Muscle of leg (tissue), 11 donors: ENCODE results near the gene E4F1. TPM values are rescaled to one million over a fixed set of nuclear protein-coding genes. Genes with fewer than 3 reads are reported as not detected.

Experiments
- DNase-seq: peaks from one replicate; pipeline ENCODE4 v3.0.0; 2013
- H3K27ac ChIP-seq: one replicate; pipeline ENCODE4 v1.5.1; 2013; ENCODE audit warnings: mild to moderate bottlenecking, low read length, control low read depth
- H3K27me3 ChIP-seq: one replicate; pipeline ENCODE4 v1.6.1; 2013; ENCODE audit warnings: low read length; ENCODE audit not compliant: control insufficient read depth, insufficient read depth
- H3K36me3 ChIP-seq: one replicate; pipeline ENCODE4 v1.6.1; 2013; ENCODE audit warnings: low read length; ENCODE audit not compliant: control insufficient read depth, insufficient read depth
- H3K4me1 ChIP-seq: one replicate; pipeline ENCODE4 v1.6.1; 2013; ENCODE audit warnings: low read length; ENCODE audit not compliant: control insufficient read depth, insufficient read depth
- H3K4me3 ChIP-seq: one replicate; pipeline ENCODE4 v1.5.1; 2013; ENCODE audit warnings: low read length, control low read depth
- H3K9me3 ChIP-seq: replicated peaks from 2 replicates; pipeline ENCODE4 v1.6.1; 2013; ENCODE audit warnings: low read depth, low read length; ENCODE audit not compliant: control insufficient read depth
- WGBS: methylation state at CpG from one replicate; pipeline ENCODE4 v1.1.5; 2013; ENCODE audit warnings: missing lambda C conversion rate; ENCODE audit not compliant: insufficient coverage; 5-methylcytosine and 5-hydroxymethylcytosine counted together
- polyA plus RNA-seq, 8 donors: library from polyadenylated mRNA; unstranded; fragments of 120-200 nt; gene quantifications; one replicate each; pipeline versions ENCODE4 v1.2.1 to v1.2.3, GENCODE V29; 2013; ENCODE audit warnings: inconsistent platforms in 1 of 8, low replicate concordance in 1 of 8; ENCODE audit not compliant: insufficient read length in 8 of 8, insufficient read depth in 1 of 8
- total RNA-seq: library from RNA; stranded (reverse); fragments of 120-200 nt; gene quantifications from one replicate; pipeline ENCODE4 v1.2.4, GENCODE V29; 2013

Gene E4F1
- total and polyA plus RNA-seq, 9 donors, result 14.2 to 19.3 (median 17.7) TPM

DNA sequence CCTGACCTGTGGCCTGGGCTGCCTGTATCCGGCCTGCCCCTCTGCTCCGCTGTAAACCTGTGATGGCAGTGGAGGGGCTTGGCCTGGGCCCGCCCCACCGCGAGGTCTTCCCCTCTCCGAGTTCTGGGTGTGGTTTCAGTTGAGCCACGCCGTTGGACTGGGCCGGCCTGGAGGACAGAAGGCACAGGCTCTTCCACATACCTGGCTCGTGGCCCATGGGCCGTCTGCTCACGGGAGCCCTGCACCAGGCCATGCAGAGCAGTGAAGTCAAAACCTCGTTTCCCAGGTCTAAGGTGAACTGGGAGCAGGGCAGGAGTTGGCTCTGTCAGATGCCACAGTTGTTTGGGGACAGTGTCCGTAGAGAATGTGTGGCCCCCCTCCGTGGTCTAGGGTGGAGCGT, 50.1 kb downstream of the E4F1 start:
- H3K9me3 ChIP-seq, result no peaks in the 10 kb centered on the region

DNA sequence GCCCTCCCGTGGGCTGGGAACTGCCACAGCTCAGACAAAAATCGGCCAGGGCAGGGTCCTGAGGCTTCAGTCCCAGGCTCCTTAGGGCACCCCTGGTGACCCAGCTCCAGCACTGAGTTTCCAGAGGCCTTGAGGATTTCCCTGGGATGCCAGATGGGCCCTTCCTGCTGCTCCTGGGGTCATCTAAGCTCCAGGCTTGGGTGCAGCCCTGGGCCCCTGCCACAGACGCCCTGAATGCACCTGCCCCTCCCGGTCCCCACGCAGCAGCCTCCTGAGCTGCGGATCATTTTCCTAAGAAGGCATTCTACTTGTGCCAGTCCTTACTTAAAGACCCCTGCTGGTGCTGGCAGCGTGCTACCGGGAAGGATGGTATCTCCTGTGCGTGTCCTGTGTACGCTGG, 50.5 kb downstream of the E4F1 start:
- Histone ChIP-seq H3K27me3 (no peaks in the 10 kb centered on the region), H3K4me3 (no peak overlapping the region), H3K4me1 (peaks cover 36% of the 10 kb centered on the region), H3K27ac (no peak overlapping the region), H3K36me3 (peaks cover 4% of the 10 kb centered on the region), H3K9me3 (no peaks in the 10 kb centered on the region)
- no peak for DNase-seq
- WGBS, result 81% methylated on average over 10 of the region's 10 CpGs

More for the DNA sequence above, 50.1 kb downstream of the E4F1 start:
- Histone ChIP-seq H3K36me3 (peaks cover 4% of the 10 kb centered on the region), H3K27ac (no peak overlapping the region), H3K4me1 (peaks cover 37% of the 10 kb centered on the region), H3K4me3 (no peak overlapping the region), H3K27me3 (no peaks in the 10 kb centered on the region)
- 74% methylated on average over 16 of the region's 16 CpGs for WGBS
- no peak for DNase-seq

DNA sequence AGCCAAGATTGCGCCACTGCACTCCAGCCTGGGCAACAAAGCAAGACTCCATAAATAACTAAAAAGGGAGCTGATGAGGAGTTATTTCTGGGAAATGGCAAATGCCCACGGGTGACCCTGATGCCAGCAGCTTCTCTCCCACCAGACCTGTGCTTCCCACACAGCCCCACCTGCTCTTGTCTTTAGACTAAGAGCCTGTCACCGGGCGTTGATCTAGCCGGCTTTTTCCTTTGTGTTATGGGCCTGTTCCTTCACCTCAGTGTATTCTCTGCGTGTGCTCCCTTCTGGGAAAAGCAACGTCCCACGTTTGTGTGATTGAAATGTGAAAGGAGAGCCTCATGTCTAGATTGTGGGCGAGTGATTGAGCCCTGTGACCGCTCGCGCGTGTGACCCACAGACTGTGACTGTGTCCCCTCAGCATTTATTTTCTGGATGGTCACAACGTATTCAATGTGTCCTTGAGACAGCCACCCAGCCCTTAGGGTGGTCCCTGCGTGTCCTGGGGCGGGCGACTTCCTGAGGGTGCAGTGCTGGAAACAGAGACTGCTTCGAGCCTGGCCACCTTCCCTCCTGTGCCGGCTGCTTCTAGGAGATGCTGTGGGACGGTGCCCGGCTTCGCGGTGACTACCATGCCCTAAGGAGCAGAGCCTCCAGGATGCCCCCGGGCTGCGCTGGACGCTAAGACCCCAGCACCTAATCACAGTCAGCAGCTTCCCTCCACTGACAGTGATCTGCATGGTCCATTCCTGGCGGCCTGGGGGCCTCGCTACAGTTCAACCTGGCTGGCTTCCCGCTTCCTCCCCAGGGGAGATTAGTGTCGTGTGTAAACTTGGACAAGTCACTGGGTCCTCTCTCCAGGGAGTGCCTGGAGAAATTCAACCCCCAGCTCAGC, 52.3 kb downstream of the E4F1 start:
- H3K9me3 ChIP-seq, result no peaks in the 10 kb centered on the region
- no peak overlapping the region for H3K4me3 ChIP-seq
- peak; percentile 48 for DNase-seq
- peaks cover 7% of the 10 kb centered on the region for H3K36me3 ChIP-seq
- WGBS, result 75% methylated on average over 19 of the region's 30 CpGs
- no peak overlapping the region for H3K27ac ChIP-seq
- H3K4me1 ChIP-seq, result peaks cover 18% of the 10 kb centered on the region
- no peaks in the 10 kb centered on the region for H3K27me3 ChIP-seq

DNA sequence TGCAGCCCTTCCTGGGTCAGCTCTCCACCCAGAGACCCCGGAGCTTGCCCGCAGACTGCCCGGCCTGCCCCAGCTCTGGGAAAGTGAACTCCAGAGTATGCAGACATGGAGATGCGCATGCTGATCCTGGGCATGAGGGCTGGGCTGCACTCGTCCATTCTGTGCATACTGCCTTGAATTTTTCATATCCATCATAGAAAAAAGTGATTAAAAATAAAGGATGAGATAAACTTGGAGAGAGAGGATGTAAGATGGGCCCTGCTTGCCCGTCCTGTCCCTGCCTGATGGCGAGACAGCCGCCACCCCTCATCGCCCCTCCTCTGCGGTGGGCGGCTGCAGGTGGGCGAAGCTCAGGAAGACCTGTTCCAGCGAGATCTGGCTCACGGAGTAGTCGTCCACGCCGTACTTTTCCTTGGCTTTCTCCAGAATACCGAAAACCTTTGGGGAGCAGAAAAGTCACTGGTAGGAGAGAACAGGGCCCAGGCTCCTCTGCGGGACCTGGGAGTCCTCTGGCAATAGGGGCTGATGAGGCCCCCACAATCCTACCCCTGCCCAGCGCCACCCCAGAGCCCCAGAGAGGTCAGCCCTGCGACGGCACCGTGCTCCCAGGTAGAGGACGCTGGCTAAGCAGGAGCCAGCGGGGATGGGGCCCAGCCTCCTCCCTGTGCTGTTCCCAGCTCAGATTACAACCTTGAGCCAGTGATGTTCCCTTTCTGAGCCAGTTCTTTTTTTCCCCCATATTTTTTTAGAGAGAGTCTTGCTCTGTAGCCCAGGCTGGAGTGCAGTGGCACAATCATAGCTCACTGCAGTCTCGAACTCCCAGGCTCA, 53.2 kb downstream of the E4F1 start:
- 42% methylated on average over 17 of the region's 26 CpGs for WGBS
- Histone ChIP-seq H3K27ac (no peak overlapping the region), H3K4me1 (peaks cover 17% of the 10 kb centered on the region), H3K27me3 (no peaks in the 10 kb centered on the region), H3K4me3 (no peak overlapping the region), H3K36me3 (peaks cover 12% of the 10 kb centered on the region), H3K9me3 (no peaks in the 10 kb centered on the region)
- no peak for DNase-seq

DNA sequence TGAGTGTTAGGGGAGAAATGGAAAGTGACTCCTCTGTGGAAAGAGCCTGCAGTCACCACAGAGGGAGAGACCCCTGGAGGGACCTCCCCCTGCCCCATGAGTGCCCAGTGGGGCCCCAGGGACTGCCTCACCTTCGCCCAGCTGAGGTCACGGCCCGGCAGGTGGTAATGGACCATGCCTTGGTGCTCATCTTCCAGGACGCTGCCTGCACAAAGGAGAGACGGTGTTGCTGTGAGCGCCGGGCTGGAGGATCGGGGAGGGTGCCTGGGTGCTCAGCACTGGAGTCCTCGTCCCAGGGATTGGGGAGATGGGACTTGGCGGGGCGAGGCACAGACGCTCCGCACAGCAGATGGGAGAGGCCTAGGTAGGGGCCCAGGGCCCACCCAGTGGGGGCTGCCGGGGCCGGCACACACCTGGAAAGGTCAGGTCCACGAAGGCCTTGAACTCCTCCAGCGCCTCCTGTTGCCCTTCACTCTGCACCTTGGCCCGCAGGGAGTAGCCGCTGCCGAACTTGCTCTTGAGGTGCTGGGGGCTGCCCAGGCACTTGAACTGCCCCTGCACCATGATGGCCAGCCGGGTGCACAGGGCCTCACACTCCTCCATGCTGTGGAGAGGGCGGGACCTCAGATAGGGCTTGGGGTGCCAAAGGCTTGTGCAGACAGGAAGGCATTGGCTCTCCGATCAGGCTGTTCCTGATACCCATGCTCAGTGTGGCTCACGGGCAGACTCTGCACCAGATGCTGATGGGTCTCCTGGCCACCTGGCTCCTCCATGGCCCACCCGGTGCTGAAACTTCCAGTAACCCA, 54.3 kb downstream of the E4F1 start:
- WGBS, result 86% methylated on average over 22 of the region's 25 CpGs
- peaks cover 17% of the 10 kb centered on the region for H3K4me1 ChIP-seq
- no peaks in the 10 kb centered on the region for H3K27me3 ChIP-seq
- no peak overlapping the region for H3K27ac ChIP-seq
- H3K9me3 ChIP-seq, result no peaks in the 10 kb centered on the region
- H3K36me3 ChIP-seq, result peaks cover 12% of the 10 kb centered on the region
- H3K4me3 ChIP-seq, result no peak overlapping the region
- DNase-seq, result no peak

DNA sequence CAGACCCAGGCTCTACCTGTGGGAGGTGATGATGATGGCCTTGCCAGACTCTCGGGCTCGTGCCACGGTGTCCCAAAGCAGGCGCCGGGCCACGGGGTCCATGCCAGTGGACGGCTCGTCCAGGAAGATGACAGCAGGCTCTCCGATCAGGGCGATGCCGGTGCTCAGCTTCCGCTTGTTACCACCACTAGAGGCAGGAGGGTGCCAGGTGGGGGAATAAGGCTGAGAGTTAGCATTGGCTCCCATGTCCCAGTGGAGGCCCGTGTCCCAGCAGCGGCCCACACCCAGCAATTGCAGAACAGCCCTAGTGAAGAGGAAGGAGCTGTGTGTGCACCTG, 54.8 kb downstream of the E4F1 start:
- Histone ChIP-seq H3K27me3 (no peaks in the 10 kb centered on the region), H3K4me1 (peaks cover 17% of the 10 kb centered on the region), H3K27ac (no peak overlapping the region), H3K4me3 (no peak overlapping the region), H3K9me3 (no peaks in the 10 kb centered on the region), H3K36me3 (peaks cover 16% of the 10 kb centered on the region)
- WGBS, result 67% methylated on average over 14 of the region's 14 CpGs
- DNase-seq, result no peak

DNA sequence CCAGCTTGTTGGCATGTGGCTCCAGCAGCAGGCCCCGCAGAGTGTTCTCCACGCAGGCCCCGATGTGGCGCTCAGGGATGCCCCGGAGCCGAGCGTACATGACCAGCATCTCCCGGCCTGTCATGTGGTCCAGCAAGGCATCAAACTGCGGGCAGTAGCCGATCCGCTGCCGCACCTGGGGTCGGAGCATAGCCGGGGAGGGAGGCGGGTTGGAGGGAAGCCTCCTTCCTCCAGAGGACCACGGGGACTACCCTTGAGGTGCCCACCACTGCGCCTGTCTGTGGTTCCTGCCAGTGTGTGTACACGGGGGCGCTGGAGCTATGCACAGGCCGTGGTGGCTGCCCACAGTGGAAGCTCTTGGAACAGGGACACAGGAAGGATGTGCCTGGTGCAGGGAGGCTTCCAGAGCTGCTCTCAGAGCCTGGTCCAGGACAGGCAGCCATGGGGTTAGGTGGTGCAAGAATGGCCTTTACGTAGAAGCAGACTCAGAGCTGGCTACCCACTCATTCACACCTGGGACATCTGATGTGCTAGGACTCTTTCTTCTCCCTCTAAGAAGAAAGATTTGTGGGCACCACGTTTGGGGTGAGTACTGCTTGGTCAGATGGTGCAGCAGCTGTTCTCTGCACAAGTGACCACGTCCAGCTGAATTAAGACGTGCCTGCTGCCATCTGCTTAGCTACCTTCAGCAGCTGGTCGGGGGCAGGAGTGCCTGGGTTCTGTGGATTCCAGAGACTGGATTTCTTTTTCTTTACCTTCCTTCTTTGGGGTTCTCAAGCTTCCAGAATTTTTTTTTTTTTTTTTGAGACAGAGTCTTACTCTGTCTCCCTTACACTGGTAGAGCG, 55.8 kb downstream of the E4F1 start:
- Histone ChIP-seq H3K27me3 (no peaks in the 10 kb centered on the region), H3K4me1 (peaks cover 17% of the 10 kb centered on the region), H3K27ac (no peak overlapping the region), H3K4me3 (no peak overlapping the region), H3K36me3 (peaks cover 25% of the 10 kb centered on the region), H3K9me3 (no peaks in the 10 kb centered on the region)
- no peak for DNase-seq
- WGBS, result 79% methylated on average over 25 of the region's 26 CpGs

DNA sequence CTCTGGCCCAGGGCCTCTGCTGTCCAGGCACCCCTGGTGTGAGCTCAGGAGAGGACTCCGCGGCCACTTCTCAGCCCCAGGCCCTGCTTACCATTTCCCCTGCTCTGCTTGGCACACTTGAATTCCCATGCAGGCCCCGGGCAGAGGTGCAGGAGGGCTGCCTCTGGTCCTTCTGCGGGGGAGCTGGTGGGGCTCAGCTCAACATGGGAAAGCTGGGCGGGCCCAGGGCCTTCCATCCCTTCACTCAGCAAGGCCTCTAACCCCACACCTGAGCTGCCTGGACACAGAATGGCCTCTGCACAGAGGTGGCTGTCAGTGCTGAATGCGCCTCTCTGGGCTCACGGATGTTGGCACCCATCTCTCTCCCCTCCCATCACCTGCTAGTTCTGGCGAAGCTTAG, 57.1 kb downstream of the E4F1 start:
- Histone ChIP-seq H3K9me3 (no peaks in the 10 kb centered on the region), H3K4me1 (peaks cover 17% of the 10 kb centered on the region), H3K27ac (no peak overlapping the region), H3K36me3 (peaks cover 36% of the 10 kb centered on the region), H3K27me3 (no peaks in the 10 kb centered on the region), H3K4me3 (no peak overlapping the region)
- no peak for DNase-seq
- WGBS, result 75% methylated on average over 8 of the region's 8 CpGs

DNA sequence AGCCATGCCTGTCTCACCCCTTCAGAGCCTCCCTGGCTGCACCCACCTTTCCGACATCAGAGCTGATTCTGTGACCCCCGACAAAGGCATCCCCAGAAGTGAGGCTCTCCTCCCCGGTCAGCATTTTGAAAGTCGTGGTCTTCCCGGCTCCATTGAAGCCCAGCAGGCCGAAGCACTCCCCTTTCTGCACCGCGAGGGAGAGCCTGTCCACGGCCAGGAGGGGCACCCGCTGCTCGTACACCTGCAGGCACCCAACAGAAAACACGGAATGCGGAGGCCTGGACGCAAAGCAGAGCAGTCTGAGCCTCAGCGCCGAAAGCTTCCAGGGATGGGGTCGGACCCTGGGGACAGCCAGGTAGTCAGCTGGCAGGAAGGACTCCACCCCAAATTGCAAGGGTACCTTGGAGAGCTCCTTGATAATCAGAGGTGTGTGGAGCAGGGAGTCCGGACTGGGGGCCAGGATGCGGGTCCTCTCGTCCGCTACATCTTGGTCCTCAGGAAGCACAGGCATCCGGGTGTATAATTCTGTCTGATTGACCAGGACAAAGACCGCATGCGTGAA, 57.7 kb downstream of the E4F1 start:
- no peak for DNase-seq
- Histone ChIP-seq H3K27ac (no peak overlapping the region), H3K27me3 (no peaks in the 10 kb centered on the region), H3K4me1 (peaks cover 12% of the 10 kb centered on the region), H3K9me3 (no peaks in the 10 kb centered on the region), H3K36me3 (peaks cover 36% of the 10 kb centered on the region), H3K4me3 (no peak overlapping the region)
- WGBS, result 56% methylated on average over 22 of the region's 24 CpGs
